ENCODE measurements around the gene SPAG4.
A peak's percentile ranks its signal among the peaks of the same experiment; 100 is the strongest.

The SPAG4 gene

DNA sequence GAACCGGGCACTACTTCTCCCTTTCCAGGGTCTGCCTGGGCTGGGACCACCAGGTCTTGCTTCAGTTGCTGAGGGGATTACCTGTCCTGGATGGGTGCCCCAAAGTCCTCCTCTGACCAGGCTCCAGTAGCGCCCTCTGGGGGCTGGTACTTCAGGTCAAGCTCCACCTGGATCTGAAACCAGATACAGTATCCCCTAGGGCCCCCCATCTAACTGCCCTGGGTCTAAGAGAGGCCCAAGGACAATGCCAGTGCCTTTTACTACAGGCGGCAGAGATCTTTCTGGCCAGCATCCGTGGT lies 11.2 kb upstream of the SPAG4 start:
- Histone ChIP-seq H3K4me1 (ENCODE audit: control insufficient read depth, insufficient read depth, low read length) (no peaks in the 10 kb centered on the region), H3K9me3 (ENCODE audit: control insufficient read depth, insufficient read depth, low read depth, low read length) (no peaks in the 10 kb centered on the region), H3K27ac (ENCODE audit: extremely low read depth, low read depth, low read length) (no peak overlapping the region), H3K36me3 (ENCODE audit: control insufficient read depth in 2 of 2, insufficient read depth in 1 of 2, low read length in 2 of 2) (no peaks in the 10 kb centered on the region), H3K4me3 (ENCODE audit: low read depth, low read length) (no peak overlapping the region)
- POLR2A ChIA-PET: interaction anchor here (1.0 to 2.6 kb wide), 2 partner anchors 12 to 61 kb away, joined by 6 to 10 read pairs; partner anchors contain the start of gene SPAG4
- CTCF ChIA-PET: interaction anchor here (0.6 to 1.0 kb wide), 6 partner anchors 8 to 63 kb away, joined by 3 to 6 read pairs (median 3); partner anchors contain the start of genes ERGIC3 and SPAG4
- TF ChIP-seq GFI1B (tag by site-specific recombination; IDR thresholded peaks at IDR 0.05) (no peak), ZNF266 (tag by site-specific recombination; IDR thresholded peaks at IDR 0.05; ENCODE audit: low read depth) (no peak), OSR2 (tag by site-specific recombination; IDR thresholded peaks at IDR 0.05) (no peak), KLF1 (tag by site-specific recombination; IDR thresholded peaks at IDR 0.05) (no peak), ZNF654 (tag by site-specific recombination; IDR thresholded peaks at IDR 0.05; ENCODE audit: low read depth) (no peak), IKZF3 (tag by site-specific recombination; IDR thresholded peaks at IDR 0.05) (no peak), HOXA7 (CRISPR knock-in tag; IDR thresholded peaks at IDR 0.05; ENCODE audit: borderline replicate concordance) (no peak), ZNF792 (tag by site-specific recombination; IDR thresholded peaks at IDR 0.05) (no peak), ZNF354C (tag by site-specific recombination; IDR thresholded peaks at IDR 0.05; ENCODE audit: borderline replicate concordance, low read depth) (no peak), ZNF274 (IDR thresholded peaks at IDR 0.05; ENCODE audit: low read length) (no peak), ZNF274 (tag by site-specific recombination; IDR thresholded peaks at IDR 0.05; ENCODE audit: borderline replicate concordance) (no peak), RBAK (tag by site-specific recombination; IDR thresholded peaks at IDR 0.05) (no peak), ZNF121 (tag by site-specific recombination; IDR thresholded peaks at IDR 0.05) (no peak)
- TF ChIP-seq, protein P1, sequence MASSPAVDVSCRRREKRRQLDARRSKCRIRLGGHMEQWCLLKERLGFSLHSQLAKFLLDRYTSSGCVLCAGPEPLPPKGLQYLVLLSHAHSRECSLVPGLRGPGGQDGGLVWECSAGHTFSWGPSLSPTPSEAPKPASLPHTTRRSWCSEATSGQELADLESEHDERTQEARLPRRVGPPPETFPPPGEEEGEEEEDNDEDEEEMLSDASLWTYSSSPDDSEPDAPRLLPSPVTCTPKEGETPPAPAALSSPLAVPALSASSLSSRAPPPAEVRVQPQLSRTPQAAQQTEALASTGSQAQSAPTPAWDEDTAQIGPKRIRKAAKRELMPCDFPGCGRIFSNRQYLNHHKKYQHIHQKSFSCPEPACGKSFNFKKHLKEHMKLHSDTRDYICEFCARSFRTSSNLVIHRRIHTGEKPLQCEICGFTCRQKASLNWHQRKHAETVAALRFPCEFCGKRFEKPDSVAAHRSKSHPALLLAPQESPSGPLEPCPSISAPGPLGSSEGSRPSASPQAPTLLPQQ (tag by site-specific recombination; IDR thresholded peaks at IDR 0.05): no peak

DNA sequence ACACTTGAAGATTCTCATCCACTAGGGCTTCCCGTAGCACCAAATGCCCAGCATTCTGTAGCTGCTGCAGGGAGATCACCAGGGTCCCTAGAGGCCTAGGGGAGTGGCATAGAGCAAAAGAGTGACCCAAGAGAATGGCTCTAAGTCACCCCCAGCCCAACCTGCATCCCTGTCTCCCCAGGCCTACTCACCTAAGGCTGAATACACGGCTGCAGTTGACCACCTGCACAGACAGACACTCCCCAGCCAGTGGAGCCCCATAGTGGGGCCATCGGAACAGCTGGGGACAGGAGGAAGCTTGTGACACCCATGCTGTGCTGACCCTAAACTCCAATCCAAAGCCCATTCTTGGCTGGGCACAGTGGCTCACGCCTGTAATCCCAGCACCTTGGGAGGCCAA lies 9.5 kb upstream of the SPAG4 start:
- H3K27ac ChIP-seq (ENCODE audit: extremely low read depth, low read depth, low read length): no peak overlapping the region
- TF ChIP-seq KLF16 (tag by site-specific recombination; IDR thresholded peaks at IDR 0.05): no peak
- TF ChIP-seq, protein P2, sequence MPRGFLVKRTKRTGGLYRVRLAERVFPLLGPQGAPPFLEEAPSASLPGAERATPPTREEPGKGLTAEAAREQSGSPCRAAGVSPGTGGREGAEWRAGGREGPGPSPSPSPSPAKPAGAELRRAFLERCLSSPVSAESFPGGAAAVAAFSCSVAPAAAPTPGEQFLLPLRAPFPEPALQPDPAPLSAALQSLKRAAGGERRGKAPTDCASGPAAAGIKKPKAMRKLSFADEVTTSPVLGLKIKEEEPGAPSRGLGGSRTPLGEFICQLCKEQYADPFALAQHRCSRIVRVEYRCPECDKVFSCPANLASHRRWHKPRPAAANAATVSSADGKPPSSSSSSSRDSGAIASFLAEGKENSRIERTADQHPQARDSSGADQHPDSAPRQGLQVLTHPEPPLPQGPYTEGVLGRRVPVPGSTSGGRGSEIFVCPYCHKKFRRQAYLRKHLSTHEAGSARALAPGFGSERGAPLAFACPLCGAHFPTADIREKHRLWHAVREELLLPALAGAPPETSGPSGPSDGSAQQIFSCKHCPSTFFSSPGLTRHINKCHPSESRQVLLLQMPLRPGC (tag by site-specific recombination; IDR thresholded peaks at IDR 0.05): no peak
- H3K4me1 ChIP-seq (ENCODE audit: control insufficient read depth, insufficient read depth, low read length): no peaks in the 10 kb centered on the region
- ChIA-PET POLR2A (no interaction called here), CTCF (interaction anchor here (0.6 to 1.7 kb wide), 2 partner anchors 14 to 300 kb away, joined by 3 to 4 read pairs; no protein-coding TSS in a partner anchor)
- H3K36me3 ChIP-seq (ENCODE audit: control insufficient read depth in 2 of 2, insufficient read depth in 1 of 2, low read length in 2 of 2): no peaks in the 10 kb centered on the region
- no peaks in the 10 kb centered on the region for H3K9me3 ChIP-seq (ENCODE audit: control insufficient read depth, insufficient read depth, low read depth, low read length)
- H3K4me3 ChIP-seq (ENCODE audit: low read depth, low read length): no peak overlapping the region

DNA sequence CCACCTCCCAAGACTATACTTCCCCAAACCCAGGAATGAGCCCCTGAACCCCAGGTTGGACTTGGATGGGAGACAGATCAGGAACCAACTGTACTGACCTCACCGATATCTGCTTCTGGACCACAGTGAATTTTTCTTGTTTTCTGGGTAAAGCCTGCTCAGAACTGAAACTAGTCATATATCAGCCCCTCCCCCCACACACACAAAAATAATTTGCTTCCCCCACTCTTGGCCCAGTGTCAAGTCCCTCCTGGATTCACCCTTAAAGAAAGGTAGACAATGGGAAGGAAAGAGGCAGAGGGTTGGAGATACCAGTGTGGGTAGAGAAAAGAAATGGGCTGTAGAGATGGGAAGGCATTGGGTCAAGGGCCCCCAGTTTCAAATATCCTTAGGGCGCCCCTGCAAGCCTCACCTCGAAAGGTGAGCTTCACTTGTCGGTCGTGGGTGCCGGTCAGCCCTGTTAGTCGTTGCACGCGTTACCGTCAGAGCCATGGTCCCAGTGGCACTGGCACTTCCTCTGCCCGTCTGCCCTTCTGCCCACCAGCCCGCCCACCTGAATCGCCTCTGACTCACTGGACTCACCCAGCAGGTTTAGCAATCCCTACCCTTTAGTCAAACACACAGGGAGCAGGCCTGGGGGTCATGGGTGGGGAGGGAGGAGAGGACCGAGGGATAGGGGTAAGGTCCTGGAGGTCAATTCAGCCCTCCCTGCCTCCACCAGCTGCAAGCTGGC lies 8.5 kb upstream of the SPAG4 start:
- H3K9me3 ChIP-seq (ENCODE audit: control insufficient read depth, insufficient read depth, low read depth, low read length): no peaks in the 10 kb centered on the region
- H3K27ac ChIP-seq (ENCODE audit: extremely low read depth, low read depth, low read length): no peak overlapping the region
- no peaks in the 10 kb centered on the region for H3K4me1 ChIP-seq (ENCODE audit: control insufficient read depth, insufficient read depth, low read length)
- no peak for TF ChIP-seq ZBTB20 (tag by site-specific recombination; IDR thresholded peaks at IDR 0.05)
- no peak for TF ChIP-seq ZNF701 (tag by site-specific recombination; IDR thresholded peaks at IDR 0.05)
- TF ChIP-seq EGR2 (tag by site-specific recombination; IDR thresholded peaks at IDR 0.05; ENCODE audit: low read depth): peak; percentile 65
- TF ChIP-seq, protein P3, sequence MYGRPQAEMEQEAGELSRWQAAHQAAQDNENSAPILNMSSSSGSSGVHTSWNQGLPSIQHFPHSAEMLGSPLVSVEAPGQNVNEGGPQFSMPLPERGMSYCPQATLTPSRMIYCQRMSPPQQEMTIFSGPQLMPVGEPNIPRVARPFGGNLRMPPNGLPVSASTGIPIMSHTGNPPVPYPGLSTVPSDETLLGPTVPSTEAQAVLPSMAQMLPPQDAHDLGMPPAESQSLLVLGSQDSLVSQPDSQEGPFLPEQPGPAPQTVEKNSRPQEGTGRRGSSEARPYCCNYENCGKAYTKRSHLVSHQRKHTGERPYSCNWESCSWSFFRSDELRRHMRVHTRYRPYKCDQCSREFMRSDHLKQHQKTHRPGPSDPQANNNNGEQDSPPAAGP (tag by site-specific recombination; IDR thresholded peaks at IDR 0.05): peak; percentile 14; the same call in 1 of the 2 replicates
- TF ChIP-seq ZFHX2 (tag by site-specific recombination; conservative IDR thresholded peaks at IDR 0.05): peak; percentile 76
- no peak for TF ChIP-seq MZF1 (tag by site-specific recombination; IDR thresholded peaks at IDR 0.05; ENCODE audit: borderline replicate concordance)
- TF ChIP-seq, protein P4, sequence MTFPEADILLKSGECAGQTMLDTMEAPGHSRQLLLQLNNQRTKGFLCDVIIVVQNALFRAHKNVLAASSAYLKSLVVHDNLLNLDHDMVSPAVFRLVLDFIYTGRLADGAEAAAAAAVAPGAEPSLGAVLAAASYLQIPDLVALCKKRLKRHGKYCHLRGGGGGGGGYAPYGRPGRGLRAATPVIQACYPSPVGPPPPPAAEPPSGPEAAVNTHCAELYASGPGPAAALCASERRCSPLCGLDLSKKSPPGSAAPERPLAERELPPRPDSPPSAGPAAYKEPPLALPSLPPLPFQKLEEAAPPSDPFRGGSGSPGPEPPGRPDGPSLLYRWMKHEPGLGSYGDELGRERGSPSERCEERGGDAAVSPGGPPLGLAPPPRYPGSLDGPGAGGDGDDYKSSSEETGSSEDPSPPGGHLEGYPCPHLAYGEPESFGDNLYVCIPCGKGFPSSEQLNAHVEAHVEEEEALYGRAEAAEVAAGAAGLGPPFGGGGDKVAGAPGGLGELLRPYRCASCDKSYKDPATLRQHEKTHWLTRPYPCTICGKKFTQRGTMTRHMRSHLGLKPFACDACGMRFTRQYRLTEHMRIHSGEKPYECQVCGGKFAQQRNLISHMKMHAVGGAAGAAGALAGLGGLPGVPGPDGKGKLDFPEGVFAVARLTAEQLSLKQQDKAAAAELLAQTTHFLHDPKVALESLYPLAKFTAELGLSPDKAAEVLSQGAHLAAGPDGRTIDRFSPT (tag by site-specific recombination; IDR thresholded peaks at IDR 0.05): no peak
- no peak overlapping the region for H3K4me3 ChIP-seq (ENCODE audit: low read depth, low read length)
- ChIA-PET POLR2A (interaction anchor here (0.5 to 0.7 kb wide), 2 partner anchors 8 to 148 kb away, joined by 7 to 9 read pairs; partner anchors contain the start of gene SPAG4), CTCF (interaction anchor here (0.7 kb wide), 1 partner anchor 66 kb away, joined by 3 read pairs; no protein-coding TSS in a partner anchor)
- H3K36me3 ChIP-seq (ENCODE audit: control insufficient read depth in 2 of 2, insufficient read depth in 1 of 2, low read length in 2 of 2): no peaks in the 10 kb centered on the region
